ENCODE data around the gene CNIH3. TPM values are rescaled to one million over a fixed set of nuclear protein-coding genes. Genes with fewer than 3 reads are reported as not detected.

The CNIH3 gene
- total RNA-seq, 4 donors from 2014 or later: 0.81 to 2.2 (median 1.4) TPM

GRCh38 chr1:224762701-224763100 is 146.6 kb downstream of the CNIH3 start:
- peaks cover 0 to 9% (median 0%) of the 10 kb centered on the region in 3 donors for H3K9me3 ChIP-seq
- H3K27ac ChIP-seq: no peak overlapping the region
- H3K36me3 ChIP-seq: no peaks in the 10 kb centered on the region
- no peak for ATAC-seq
- TF ChIP-seq POLR2AphosphoS5 (IDR thresholded peaks at IDR 0.05): no peak
- no peak for TF ChIP-seq CTCF (IDR thresholded peaks at IDR 0.05)
- TF ChIP-seq EP300 (IDR thresholded peaks at IDR 0.05): no peak
- TF ChIP-seq POLR2A (IDR thresholded peaks at IDR 0.05): no peak
- H3K27me3 ChIP-seq: no peaks in the 10 kb centered on the region
- 78 to 82% methylated on average over 1 to 3 of the region's 3 CpGs for WGBS, 2 donors (ENCODE audit: low coverage in 1 of 2)
- H3K4me1 ChIP-seq: peaks cover 0 to 4% (median 0%) of the 10 kb centered on the region in 3 donors
- no peak overlapping the region for H3K4me3 ChIP-seq

GRCh38 chr1:224763126-224763775 is 147.1 kb downstream of the CNIH3 start:
- TF ChIP-seq POLR2AphosphoS5 (IDR thresholded peaks at IDR 0.05) (no peak), CTCF (IDR thresholded peaks at IDR 0.05) (no peak), EP300 (IDR thresholded peaks at IDR 0.05) (no peak), POLR2A (IDR thresholded peaks at IDR 0.05) (no peak)
- no peak for ATAC-seq
- Histone ChIP-seq H3K36me3 (no peaks in the 10 kb centered on the region), H3K4me1 (peaks cover 0 to 4% (median 0%) of the 10 kb centered on the region in 3 donors), H3K27me3 (no peaks in the 10 kb centered on the region), H3K27ac (no peak overlapping the region), H3K9me3 (peaks cover 0 to 9% (median 0%) of the 10 kb centered on the region in 3 donors), H3K4me3 (no peak overlapping the region)
- 58 to 86% methylated on average over 3 to 4 of the region's 5 CpGs for WGBS, 2 donors (ENCODE audit: low coverage in 1 of 2)

DNA sequence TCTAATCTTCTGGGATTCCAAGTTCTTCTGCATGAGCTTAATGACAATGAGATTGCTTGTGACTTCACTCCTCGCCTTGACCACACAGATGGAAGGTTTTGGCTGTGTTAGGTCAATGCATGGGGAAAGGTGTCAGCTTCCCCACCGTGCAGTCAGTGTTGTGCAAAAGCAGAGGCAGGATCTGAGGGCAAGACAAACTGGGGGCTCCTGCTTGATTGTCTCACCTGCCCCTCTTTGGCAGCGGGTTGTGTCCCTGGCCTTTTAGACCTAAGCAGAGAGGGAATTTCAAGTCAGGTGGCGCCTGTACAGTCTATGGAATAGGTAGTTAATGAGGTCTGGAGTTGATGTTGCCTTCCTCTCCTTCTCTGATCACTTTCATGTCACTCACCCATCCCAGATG is 150.1 kb downstream of the CNIH3 start:
- H3K4me1 ChIP-seq: peaks cover 4 to 13% (median 6%) of the 10 kb centered on the region in 3 donors
- no peaks in the 10 kb centered on the region for H3K27me3 ChIP-seq
- 86 to 89% methylated on average over 3 to 4 of the region's 4 CpGs for WGBS, 2 donors (ENCODE audit: low coverage in 1 of 2)

DNA sequence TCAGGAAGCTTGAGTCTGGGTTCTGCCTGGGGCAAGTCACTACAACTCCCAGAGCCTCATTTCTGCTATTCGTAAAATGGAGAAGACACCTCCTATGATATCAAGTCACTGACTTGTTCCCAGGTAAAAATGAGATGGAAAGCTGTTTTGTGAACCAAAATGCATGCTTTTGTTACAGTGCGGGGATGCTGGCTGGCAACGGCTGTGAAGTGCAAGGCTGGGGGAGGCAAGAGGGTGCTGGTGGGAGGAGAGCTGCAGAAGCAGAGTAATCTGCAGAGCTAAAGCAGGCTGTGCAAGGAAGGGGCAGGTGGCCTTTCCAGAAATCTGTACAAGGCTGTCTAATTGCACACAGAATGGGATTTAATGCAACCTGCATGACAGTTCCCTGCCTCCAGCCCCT is 150.9 kb downstream of the CNIH3 start:
- no peaks in the 10 kb centered on the region for H3K27me3 ChIP-seq
- peaks cover 4 to 13% (median 6%) of the 10 kb centered on the region in 3 donors for H3K4me1 ChIP-seq
- no peak overlapping the region for H3K4me3 ChIP-seq
- H3K9me3 ChIP-seq: no peaks in the 10 kb centered on the region
- 79 to 80% methylated on average over 2 of the region's 3 CpGs for WGBS, 2 donors (ENCODE audit: low coverage in 1 of 2)
- H3K27ac ChIP-seq: no peak overlapping the region
- TF ChIP-seq POLR2AphosphoS5 (IDR thresholded peaks at IDR 0.05) (no peak), POLR2A (IDR thresholded peaks at IDR 0.05) (no peak), CTCF (IDR thresholded peaks at IDR 0.05) (no peak), EP300 (IDR thresholded peaks at IDR 0.05) (no peak)
- no peaks in the 10 kb centered on the region for H3K36me3 ChIP-seq
- no peak for ATAC-seq

More for the DNA sequence above, 150.1 kb downstream of the CNIH3 start:
- H3K4me3 ChIP-seq: no peak overlapping the region
- no peaks in the 10 kb centered on the region for H3K9me3 ChIP-seq
- no peaks in the 10 kb centered on the region for H3K36me3 ChIP-seq
- ATAC-seq: no peak
- H3K27ac ChIP-seq: no peak overlapping the region
- TF ChIP-seq CTCF (IDR thresholded peaks at IDR 0.05) (no peak), EP300 (IDR thresholded peaks at IDR 0.05) (no peak), POLR2A (IDR thresholded peaks at IDR 0.05) (no peak), POLR2AphosphoS5 (IDR thresholded peaks at IDR 0.05) (no peak)

DNA sequence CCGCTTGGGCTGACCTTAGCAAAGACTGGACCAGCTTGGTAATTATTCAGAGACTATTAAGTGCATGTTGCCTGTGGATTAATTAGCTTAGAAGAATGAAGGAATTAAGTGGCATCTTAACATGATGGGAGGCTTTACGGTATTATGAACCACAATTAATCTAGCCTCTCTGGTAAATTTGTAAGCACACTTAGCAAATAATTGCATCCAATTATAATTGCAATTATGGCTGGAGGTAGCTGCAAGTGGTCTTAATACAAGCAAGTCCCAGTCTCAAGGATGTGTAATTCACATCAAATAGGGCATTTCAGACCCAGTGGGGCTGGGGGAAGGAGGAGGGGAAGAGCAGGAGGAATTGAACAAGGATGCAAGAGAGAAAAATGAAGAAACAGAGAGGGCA is 151.6 kb downstream of the CNIH3 start:
- 92 to 93% methylated on average over 2 of the region's 2 CpGs for WGBS, 2 donors (ENCODE audit: low coverage in 1 of 2)
- Histone ChIP-seq H3K4me3 (no peak overlapping the region), H3K9me3 (no peaks in the 10 kb centered on the region), H3K27ac (no peak overlapping the region), H3K4me1 (peaks cover 4 to 13% (median 6%) of the 10 kb centered on the region in 3 donors), H3K36me3 (no peaks in the 10 kb centered on the region), H3K27me3 (no peaks in the 10 kb centered on the region)
- ATAC-seq: no peak
- TF ChIP-seq POLR2AphosphoS5 (IDR thresholded peaks at IDR 0.05): no peak
- no peak for TF ChIP-seq CTCF (IDR thresholded peaks at IDR 0.05)
- no peak for TF ChIP-seq EP300 (IDR thresholded peaks at IDR 0.05)
- TF ChIP-seq POLR2A (IDR thresholded peaks at IDR 0.05): no peak
